SU-DHL-6 (cell line): ENCODE data around the gene KIFC3.

Source experiments
- EZH2phosphoT487 ChIP-seq: fragments of 200-600 bp; sonication (generic), shearing (Covaris generic); conservative IDR thresholded peaks from 2 replicates; pipeline ENCODE4 v1.6.1; 2018; ENCODE audit warnings: mild to moderate bottlenecking, antibody characterized with exemption, low read length, moderate library complexity, mixed read lengths
- TF ChIP-seq, protein P1 (sequence below): fragments of 200-600 bp; sonication (generic); IDR thresholded peaks from one replicate; pipeline ENCODE4 v1.5.1; 2017; ENCODE audit warnings: antibody characterized with exemption, mild to moderate bottlenecking, low read length, moderate library complexity; ENCODE audit not compliant: insufficient read depth, poor library complexity, severe bottlenecking

DNA sequence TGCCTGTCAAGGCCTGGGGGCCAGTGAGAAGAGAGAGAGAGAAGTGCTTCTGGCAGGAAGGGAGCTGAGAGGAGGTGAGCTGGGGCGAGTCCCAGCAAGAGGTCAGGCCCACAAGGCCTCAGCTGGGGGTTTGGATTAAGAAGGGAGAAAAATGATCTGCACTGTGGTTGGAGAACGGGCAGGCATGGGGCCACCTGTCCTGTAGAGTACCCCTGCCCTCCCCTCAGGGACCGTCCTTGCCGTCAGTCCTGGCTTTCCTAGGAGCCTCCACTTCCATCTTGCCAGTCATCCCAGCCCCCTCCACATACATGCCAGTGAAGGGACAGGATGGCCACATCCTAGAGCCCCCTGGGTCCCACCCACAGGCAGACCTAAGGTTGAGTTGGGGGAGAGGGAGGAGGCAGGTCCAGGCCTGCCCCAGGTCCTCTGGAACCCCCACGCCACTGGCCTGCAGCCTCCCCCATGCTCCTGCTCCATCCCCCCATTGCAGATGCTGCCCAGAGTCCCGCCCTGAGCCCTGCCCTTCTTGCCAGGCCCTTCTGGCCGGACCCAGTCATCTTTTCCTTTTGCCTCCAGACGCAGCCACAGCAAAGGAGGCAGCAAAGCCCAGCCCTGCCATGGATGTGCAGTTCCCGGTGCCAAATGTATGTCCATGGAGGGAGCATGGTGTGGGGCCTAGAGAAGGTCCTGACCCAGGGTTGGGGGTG is 47.8 kb downstream of the KIFC3 start:
- TF ChIP-seq, protein P1, sequence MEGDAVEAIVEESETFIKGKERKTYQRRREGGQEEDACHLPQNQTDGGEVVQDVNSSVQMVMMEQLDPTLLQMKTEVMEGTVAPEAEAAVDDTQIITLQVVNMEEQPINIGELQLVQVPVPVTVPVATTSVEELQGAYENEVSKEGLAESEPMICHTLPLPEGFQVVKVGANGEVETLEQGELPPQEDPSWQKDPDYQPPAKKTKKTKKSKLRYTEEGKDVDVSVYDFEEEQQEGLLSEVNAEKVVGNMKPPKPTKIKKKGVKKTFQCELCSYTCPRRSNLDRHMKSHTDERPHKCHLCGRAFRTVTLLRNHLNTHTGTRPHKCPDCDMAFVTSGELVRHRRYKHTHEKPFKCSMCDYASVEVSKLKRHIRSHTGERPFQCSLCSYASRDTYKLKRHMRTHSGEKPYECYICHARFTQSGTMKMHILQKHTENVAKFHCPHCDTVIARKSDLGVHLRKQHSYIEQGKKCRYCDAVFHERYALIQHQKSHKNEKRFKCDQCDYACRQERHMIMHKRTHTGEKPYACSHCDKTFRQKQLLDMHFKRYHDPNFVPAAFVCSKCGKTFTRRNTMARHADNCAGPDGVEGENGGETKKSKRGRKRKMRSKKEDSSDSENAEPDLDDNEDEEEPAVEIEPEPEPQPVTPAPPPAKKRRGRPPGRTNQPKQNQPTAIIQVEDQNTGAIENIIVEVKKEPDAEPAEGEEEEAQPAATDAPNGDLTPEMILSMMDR, result no peak
- TF ChIP-seq EZH2phosphoT487, result no peak
